ENCODE data around the gene TOR4A. TPM values are rescaled to one million over a fixed set of nuclear protein-coding genes. Genes with fewer than 3 reads are reported as not detected.

The TOR4A gene
- total RNA-seq, 1 donor from 2014 or later: 37.7 TPM

- H3K36me3 Mint-ChIP-seq (ENCODE audit: low read depth, unreplicated experiment): peaks cover 14% of the 10 kb centered on the region
- peak overlapping the region; percentile 93 for H3K27ac Mint-ChIP-seq (ENCODE audit: unreplicated experiment)
- H3K9me3 Mint-ChIP-seq (ENCODE audit: unreplicated experiment): no peaks in the 10 kb centered on the region
- H3K4me3 Mint-ChIP-seq (ENCODE audit: unreplicated experiment): peak overlapping the region; percentile 99
- peak; percentile 61 for DNase-seq (ENCODE audit: low spot score)
- peaks cover 2% of the 10 kb centered on the region for H3K27me3 Mint-ChIP-seq (ENCODE audit: unreplicated experiment)
- TF ChIP-seq CTCF (IDR thresholded peaks at IDR 0.05; ENCODE audit: unreplicated experiment): no peak
- H3K4me1 Mint-ChIP-seq (ENCODE audit: unreplicated experiment): peaks cover 41% of the 10 kb centered on the region
Measured at GRCh38 chr9:137301081-137301947, 23.8 kb downstream of the TOR4A start.

GRCh38 chr9:137302118-137302448, 24.6 kb downstream of the TOR4A start, which contains the start of gene NRARP:
Gene NRARP, minus strand, starts transcription at chr9:137302271. Its CDS starts 343 bp downstream, at chr9:137301928.
- Mint-ChIP-seq H3K27ac (ENCODE audit: unreplicated experiment) (peak within 1 kb of the TSS; percentile 82), H3K9me3 (ENCODE audit: unreplicated experiment) (no peaks in the 10 kb centered on the region), H3K4me1 (ENCODE audit: unreplicated experiment) (peaks cover 35% of the 10 kb centered on the region), H3K27me3 (ENCODE audit: unreplicated experiment) (peaks cover 2% of the 10 kb centered on the region), H3K4me3 (ENCODE audit: unreplicated experiment) (peak within 1 kb of the TSS; percentile 99), H3K36me3 (ENCODE audit: low read depth, unreplicated experiment) (peaks cover 14% of the 10 kb centered on the region)
- TF ChIP-seq CTCF (IDR thresholded peaks at IDR 0.05; ENCODE audit: unreplicated experiment): no peak
- DNase-seq (ENCODE audit: low spot score): peak; percentile 97

- Mint-ChIP-seq H3K27me3 (ENCODE audit: unreplicated experiment) (peaks cover 2% of the 10 kb centered on the region), H3K4me1 (ENCODE audit: unreplicated experiment) (peaks cover 35% of the 10 kb centered on the region), H3K4me3 (ENCODE audit: unreplicated experiment) (peak overlapping the region; percentile 83), H3K36me3 (ENCODE audit: low read depth, unreplicated experiment) (peaks cover 14% of the 10 kb centered on the region), H3K27ac (ENCODE audit: unreplicated experiment) (peak overlapping the region; percentile 82), H3K9me3 (ENCODE audit: unreplicated experiment) (no peaks in the 10 kb centered on the region)
- TF ChIP-seq CTCF (IDR thresholded peaks at IDR 0.05; ENCODE audit: unreplicated experiment): peak; percentile 77
- no peak for DNase-seq (ENCODE audit: low spot score)
Measured at GRCh38 chr9:137302449-137303150, 25.1 kb downstream of the TOR4A start.

- H3K27ac Mint-ChIP-seq (ENCODE audit: unreplicated experiment): peak overlapping the region; percentile 82
Measured at GRCh38 chr9:137303151-137303892, 25.8 kb downstream of the TOR4A start.

More at GRCh38 chr9:137303151-137303892, 25.8 kb downstream of the TOR4A start:
- no peak for TF ChIP-seq CTCF (IDR thresholded peaks at IDR 0.05; ENCODE audit: unreplicated experiment)
- peak; percentile 30 for DNase-seq (ENCODE audit: low spot score)
- H3K27me3 Mint-ChIP-seq (ENCODE audit: unreplicated experiment): peaks cover 2% of the 10 kb centered on the region
- peaks cover 14% of the 10 kb centered on the region for H3K36me3 Mint-ChIP-seq (ENCODE audit: low read depth, unreplicated experiment)
- H3K9me3 Mint-ChIP-seq (ENCODE audit: unreplicated experiment): no peaks in the 10 kb centered on the region
- H3K4me1 Mint-ChIP-seq (ENCODE audit: unreplicated experiment): peaks cover 32% of the 10 kb centered on the region
- H3K4me3 Mint-ChIP-seq (ENCODE audit: unreplicated experiment): peak overlapping the region; percentile 83
